Measurements from ENCODE around the gene SLC24A4. TPM values are rescaled to one million over a fixed set of nuclear protein-coding genes. Genes with fewer than 3 reads are reported as not detected.

SLC24A4 gene
- total and polyA plus RNA-seq, 5 donors from 2014 or later: 0.91 TPM; not detected in 4

GRCh38 chr14:92450351-92451070 is 127.5 kb downstream of the SLC24A4 start:
- H3K36me3 ChIP-seq (ENCODE audit: control insufficient read depth, insufficient read depth, low read length): no peaks in the 10 kb centered on the region
- H3K27me3 Mint-ChIP-seq: peaks cover 4% of the 10 kb centered on the region
- no peaks in the 10 kb centered on the region for H3K4me1 ChIP-seq (ENCODE audit: control insufficient read depth, insufficient read depth, low read length, poor library complexity, severe bottlenecking)
- H3K27ac ChIP-seq (ENCODE audit: insufficient read depth, low read length, poor library complexity, severe bottlenecking): no peak overlapping the region
- no peaks in the 10 kb centered on the region for H3K4me1 Mint-ChIP-seq
- no peaks in the 10 kb centered on the region for H3K9me3 ChIP-seq (ENCODE audit: control insufficient read depth in 2 of 2, low read length in 2 of 2)
- peaks cover 0 to 1% (median 0%) of the 10 kb centered on the region in 7 donors for H3K9me3 Mint-ChIP-seq
- no peak for ATAC-seq (ENCODE audit: low read depth in 2 of 2)
- H3K4me3 ChIP-seq (ENCODE audit: low read depth, low read length): no peak overlapping the region
- no peaks in the 10 kb centered on the region for H3K36me3 Mint-ChIP-seq
- H3K27ac Mint-ChIP-seq: no peak overlapping the region
- H3K4me3 Mint-ChIP-seq: no peak overlapping the region
- H3K27me3 ChIP-seq (ENCODE audit: control insufficient read depth, insufficient read depth, low read length): no peaks in the 10 kb centered on the region
- no peak for DNase-seq

GRCh38 chr14:92451245-92451644 is 128.3 kb downstream of the SLC24A4 start:
- Histone ChIP-seq H3K9me3 (ENCODE audit: control insufficient read depth in 2 of 2, low read length in 2 of 2) (no peaks in the 10 kb centered on the region), H3K27me3 (ENCODE audit: control insufficient read depth, insufficient read depth, low read length) (no peaks in the 10 kb centered on the region), H3K27ac (ENCODE audit: insufficient read depth, low read length, poor library complexity, severe bottlenecking) (no peak overlapping the region), H3K36me3 (ENCODE audit: control insufficient read depth, insufficient read depth, low read length) (no peaks in the 10 kb centered on the region), H3K4me3 (ENCODE audit: low read depth, low read length) (no peak overlapping the region), H3K4me1 (ENCODE audit: control insufficient read depth, insufficient read depth, low read length, poor library complexity, severe bottlenecking) (no peaks in the 10 kb centered on the region)
- Mint-ChIP-seq H3K27ac (no peak overlapping the region), H3K27me3 (peaks cover 4% of the 10 kb centered on the region), H3K4me3 (no peak overlapping the region), H3K9me3 (peaks cover 0 to 1% (median 0%) of the 10 kb centered on the region in 7 donors), H3K36me3 (no peaks in the 10 kb centered on the region), H3K4me1 (no peaks in the 10 kb centered on the region)
- ATAC-seq (ENCODE audit: low read depth in 2 of 2): no peak
- no peak for DNase-seq

- Mint-ChIP-seq H3K4me1 (no peaks in the 10 kb centered on the region), H3K9me3 (peaks cover 0 to 1% (median 0%) of the 10 kb centered on the region in 7 donors), H3K4me3 (no peak overlapping the region), H3K36me3 (no peaks in the 10 kb centered on the region), H3K27me3 (peaks cover 4% of the 10 kb centered on the region), H3K27ac (no peak overlapping the region)
- no peaks in the 10 kb centered on the region for H3K4me1 ChIP-seq (ENCODE audit: control insufficient read depth, insufficient read depth, low read length, poor library complexity, severe bottlenecking)
- H3K9me3 ChIP-seq (ENCODE audit: control insufficient read depth in 2 of 2, low read length in 2 of 2): no peaks in the 10 kb centered on the region
- H3K4me3 ChIP-seq (ENCODE audit: low read depth, low read length): no peak overlapping the region
- DNase-seq (no peak), ATAC-seq (ENCODE audit: low read depth in 2 of 2) (no peak)
- H3K27ac ChIP-seq (ENCODE audit: insufficient read depth, low read length, poor library complexity, severe bottlenecking): no peak overlapping the region
- no peaks in the 10 kb centered on the region for H3K27me3 ChIP-seq (ENCODE audit: control insufficient read depth, insufficient read depth, low read length)
- no peaks in the 10 kb centered on the region for H3K36me3 ChIP-seq (ENCODE audit: control insufficient read depth, insufficient read depth, low read length)
These were observed 128.8 kb downstream of the SLC24A4 start for GRCh38 chr14:92451755-92452154.

GRCh38 chr14:92452471-92452870 is 129.5 kb downstream of the SLC24A4 start:
- no peaks in the 10 kb centered on the region for H3K4me1 Mint-ChIP-seq
- Histone ChIP-seq H3K4me1 (ENCODE audit: control insufficient read depth, insufficient read depth, low read length, poor library complexity, severe bottlenecking) (no peaks in the 10 kb centered on the region), H3K36me3 (ENCODE audit: control insufficient read depth, insufficient read depth, low read length) (no peaks in the 10 kb centered on the region), H3K27ac (ENCODE audit: insufficient read depth, low read length, poor library complexity, severe bottlenecking) (no peak overlapping the region), H3K27me3 (ENCODE audit: control insufficient read depth, insufficient read depth, low read length) (no peaks in the 10 kb centered on the region), H3K9me3 (ENCODE audit: control insufficient read depth in 2 of 2, low read length in 2 of 2) (no peaks in the 10 kb centered on the region), H3K4me3 (ENCODE audit: low read depth, low read length) (no peak overlapping the region)
- no peaks in the 10 kb centered on the region for H3K36me3 Mint-ChIP-seq
- no peak for ATAC-seq (ENCODE audit: low read depth in 2 of 2)
- H3K4me3 Mint-ChIP-seq: no peak overlapping the region
- peaks cover under 1% of the 10 kb centered on the region for H3K27me3 Mint-ChIP-seq
- H3K27ac Mint-ChIP-seq: no peak overlapping the region
- peaks cover 0 to 1% (median 0%) of the 10 kb centered on the region in 7 donors for H3K9me3 Mint-ChIP-seq
- DNase-seq: no peak

GRCh38 chr14:92453691-92454090 is 130.7 kb downstream of the SLC24A4 start:
- peaks cover 0 to 1% (median 0%) of the 10 kb centered on the region in 7 donors for H3K9me3 Mint-ChIP-seq
- no peaks in the 10 kb centered on the region for H3K27me3 Mint-ChIP-seq
- Histone ChIP-seq H3K27ac (ENCODE audit: insufficient read depth, low read length, poor library complexity, severe bottlenecking) (no peak overlapping the region), H3K27me3 (ENCODE audit: control insufficient read depth, insufficient read depth, low read length) (no peaks in the 10 kb centered on the region), H3K36me3 (ENCODE audit: control insufficient read depth, insufficient read depth, low read length) (no peaks in the 10 kb centered on the region), H3K4me3 (ENCODE audit: low read depth, low read length) (no peak overlapping the region), H3K4me1 (ENCODE audit: control insufficient read depth, insufficient read depth, low read length, poor library complexity, severe bottlenecking) (no peaks in the 10 kb centered on the region), H3K9me3 (ENCODE audit: control insufficient read depth in 2 of 2, low read length in 2 of 2) (no peaks in the 10 kb centered on the region)
- no peaks in the 10 kb centered on the region for H3K4me1 Mint-ChIP-seq
- no peak overlapping the region for H3K4me3 Mint-ChIP-seq
- DNase-seq: no peak
- no peak overlapping the region for H3K27ac Mint-ChIP-seq
- H3K36me3 Mint-ChIP-seq: no peaks in the 10 kb centered on the region
- ATAC-seq (ENCODE audit: low read depth in 2 of 2): no peak

GRCh38 chr14:92455231-92455630 is 132.3 kb downstream of the SLC24A4 start:
- Mint-ChIP-seq H3K27me3 (no peaks in the 10 kb centered on the region), H3K36me3 (no peaks in the 10 kb centered on the region), H3K4me3 (no peak overlapping the region), H3K27ac (no peak overlapping the region), H3K4me1 (peaks cover 0 to 5% (median 0%) of the 10 kb centered on the region in 4 donors), H3K9me3 (peaks cover 0 to 1% (median 0%) of the 10 kb centered on the region in 7 donors)
- Histone ChIP-seq H3K36me3 (ENCODE audit: control insufficient read depth, insufficient read depth, low read length) (no peaks in the 10 kb centered on the region), H3K9me3 (ENCODE audit: control insufficient read depth in 2 of 2, low read length in 2 of 2) (no peaks in the 10 kb centered on the region), H3K27me3 (ENCODE audit: control insufficient read depth, insufficient read depth, low read length) (no peaks in the 10 kb centered on the region), H3K4me3 (ENCODE audit: low read depth, low read length) (no peak overlapping the region), H3K27ac (ENCODE audit: insufficient read depth, low read length, poor library complexity, severe bottlenecking) (no peak overlapping the region), H3K4me1 (ENCODE audit: control insufficient read depth, insufficient read depth, low read length, poor library complexity, severe bottlenecking) (no peaks in the 10 kb centered on the region)
- DNase-seq (no peak), ATAC-seq (ENCODE audit: low read depth in 2 of 2) (no peak)

GRCh38 chr14:92456215-92457015 is 133.4 kb downstream of the SLC24A4 start:
- Histone ChIP-seq H3K27me3 (ENCODE audit: control insufficient read depth, insufficient read depth, low read length) (no peaks in the 10 kb centered on the region), H3K4me3 (ENCODE audit: low read depth, low read length) (no peak overlapping the region), H3K27ac (ENCODE audit: insufficient read depth, low read length, poor library complexity, severe bottlenecking) (no peak overlapping the region), H3K9me3 (ENCODE audit: control insufficient read depth in 2 of 2, low read length in 2 of 2) (no peaks in the 10 kb centered on the region), H3K36me3 (ENCODE audit: control insufficient read depth, insufficient read depth, low read length) (no peaks in the 10 kb centered on the region), H3K4me1 (ENCODE audit: control insufficient read depth, insufficient read depth, low read length, poor library complexity, severe bottlenecking) (peaks cover 6% of the 10 kb centered on the region)
- Mint-ChIP-seq H3K27ac (no peak overlapping the region), H3K9me3 (peaks cover 0 to 1% (median 0%) of the 10 kb centered on the region in 7 donors), H3K4me1 (peaks cover 0 to 17% (median 5%) of the 10 kb centered on the region in 4 donors), H3K27me3 (no peaks in the 10 kb centered on the region), H3K4me3 (no peak overlapping the region), H3K36me3 (no peaks in the 10 kb centered on the region)
- ATAC-seq (ENCODE audit: low read depth in 2 of 2): no peak
- no peak for DNase-seq
